ENCODE measurements around the gene SSR3.

DNA sequence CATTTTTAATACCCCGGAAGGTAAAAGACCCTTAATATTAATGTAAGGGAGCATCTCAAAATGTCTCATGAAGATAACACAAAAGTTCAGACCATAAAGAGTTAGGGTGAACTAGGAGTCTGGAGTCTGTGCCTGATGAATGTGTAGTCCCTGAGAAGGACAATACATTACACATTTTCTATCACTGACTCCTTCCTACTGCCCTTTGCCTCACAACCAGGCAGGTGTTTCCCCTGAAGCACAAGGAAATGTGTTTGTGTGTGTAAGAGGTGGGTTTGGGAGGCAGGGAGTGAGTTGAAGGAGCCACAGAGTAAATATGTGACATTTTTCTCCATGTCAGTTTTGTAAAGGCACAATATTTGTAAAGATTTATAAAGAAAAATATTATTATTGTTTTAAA, 59.1 kb downstream of the SSR3 start:
- no peak for TF ChIP-seq POLR2A (IDR thresholded peaks at IDR 0.05)
- TF ChIP-seq, protein P1, sequence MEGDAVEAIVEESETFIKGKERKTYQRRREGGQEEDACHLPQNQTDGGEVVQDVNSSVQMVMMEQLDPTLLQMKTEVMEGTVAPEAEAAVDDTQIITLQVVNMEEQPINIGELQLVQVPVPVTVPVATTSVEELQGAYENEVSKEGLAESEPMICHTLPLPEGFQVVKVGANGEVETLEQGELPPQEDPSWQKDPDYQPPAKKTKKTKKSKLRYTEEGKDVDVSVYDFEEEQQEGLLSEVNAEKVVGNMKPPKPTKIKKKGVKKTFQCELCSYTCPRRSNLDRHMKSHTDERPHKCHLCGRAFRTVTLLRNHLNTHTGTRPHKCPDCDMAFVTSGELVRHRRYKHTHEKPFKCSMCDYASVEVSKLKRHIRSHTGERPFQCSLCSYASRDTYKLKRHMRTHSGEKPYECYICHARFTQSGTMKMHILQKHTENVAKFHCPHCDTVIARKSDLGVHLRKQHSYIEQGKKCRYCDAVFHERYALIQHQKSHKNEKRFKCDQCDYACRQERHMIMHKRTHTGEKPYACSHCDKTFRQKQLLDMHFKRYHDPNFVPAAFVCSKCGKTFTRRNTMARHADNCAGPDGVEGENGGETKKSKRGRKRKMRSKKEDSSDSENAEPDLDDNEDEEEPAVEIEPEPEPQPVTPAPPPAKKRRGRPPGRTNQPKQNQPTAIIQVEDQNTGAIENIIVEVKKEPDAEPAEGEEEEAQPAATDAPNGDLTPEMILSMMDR (IDR thresholded peaks at IDR 0.05): no peak

All from lower leg skin (tissue), 3 donors.